Measurements from ENCODE around the gene SERTAD2. TPM values are rescaled to one million over a fixed set of nuclear protein-coding genes. Genes with fewer than 3 reads are reported as not detected.

Gene SERTAD2
- total and polyA plus RNA-seq, 2 experiments from 2014 or later, result 6.2 to 6.4 TPM

DNA sequence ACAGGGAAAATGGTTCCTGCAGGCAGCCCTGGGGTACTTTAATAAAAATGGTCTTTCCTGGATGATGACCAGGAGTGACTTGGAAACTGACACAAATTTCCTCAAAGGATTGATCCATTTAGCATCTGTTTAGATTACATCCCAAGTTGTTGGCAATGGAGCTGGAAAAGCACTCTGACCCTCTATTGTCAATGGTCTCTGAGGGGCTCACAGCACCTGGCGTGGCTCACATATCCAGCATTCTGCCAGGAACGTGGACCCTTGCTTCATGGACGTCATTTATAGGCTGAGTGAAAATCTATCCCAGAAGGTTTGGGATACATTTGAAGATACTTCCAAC lies 43.8 kb downstream of the SERTAD2 start:
- H3K4me3 ChIP-seq, result peak overlapping the region; percentile 84
- DNase-seq (ENCODE audit: low spot score), result no peak
- ATAC-seq, result no peak
- H3K9me3 Mint-ChIP-seq, result no peaks in the 10 kb centered on the region
- H3K4me1 Mint-ChIP-seq, result peaks cover 4% of the 10 kb centered on the region; the same call in 2 of the 3 replicates
- peak overlapping the region; percentile 70 for H3K4me3 Mint-ChIP-seq
- H3K4me1 ChIP-seq (ENCODE audit: insufficient read depth), result no peaks in the 10 kb centered on the region
- H4K20me1 ChIP-seq (replicated peaks; ENCODE audit: insufficient read depth), result no peaks in the 10 kb centered on the region
- TF ChIP-seq NANOG (IDR thresholded peaks at IDR 0.05; ENCODE audit: borderline replicate concordance) (no peak), EZH2phosphoT487 (IDR thresholded peaks at IDR 0.05; ENCODE audit: unreplicated experiment) (no peak), ZNF331 (CRISPR knock-in tag; IDR thresholded peaks at IDR 0.05; ENCODE audit: low read depth) (no peak), JUNB (IDR thresholded peaks at IDR 0.05; ENCODE audit: unreplicated experiment) (no peak), POLR2AphosphoS5 (IDR thresholded peaks at IDR 0.05; ENCODE audit: low read depth) (no peak)
- TF ChIP-seq, protein P1, sequence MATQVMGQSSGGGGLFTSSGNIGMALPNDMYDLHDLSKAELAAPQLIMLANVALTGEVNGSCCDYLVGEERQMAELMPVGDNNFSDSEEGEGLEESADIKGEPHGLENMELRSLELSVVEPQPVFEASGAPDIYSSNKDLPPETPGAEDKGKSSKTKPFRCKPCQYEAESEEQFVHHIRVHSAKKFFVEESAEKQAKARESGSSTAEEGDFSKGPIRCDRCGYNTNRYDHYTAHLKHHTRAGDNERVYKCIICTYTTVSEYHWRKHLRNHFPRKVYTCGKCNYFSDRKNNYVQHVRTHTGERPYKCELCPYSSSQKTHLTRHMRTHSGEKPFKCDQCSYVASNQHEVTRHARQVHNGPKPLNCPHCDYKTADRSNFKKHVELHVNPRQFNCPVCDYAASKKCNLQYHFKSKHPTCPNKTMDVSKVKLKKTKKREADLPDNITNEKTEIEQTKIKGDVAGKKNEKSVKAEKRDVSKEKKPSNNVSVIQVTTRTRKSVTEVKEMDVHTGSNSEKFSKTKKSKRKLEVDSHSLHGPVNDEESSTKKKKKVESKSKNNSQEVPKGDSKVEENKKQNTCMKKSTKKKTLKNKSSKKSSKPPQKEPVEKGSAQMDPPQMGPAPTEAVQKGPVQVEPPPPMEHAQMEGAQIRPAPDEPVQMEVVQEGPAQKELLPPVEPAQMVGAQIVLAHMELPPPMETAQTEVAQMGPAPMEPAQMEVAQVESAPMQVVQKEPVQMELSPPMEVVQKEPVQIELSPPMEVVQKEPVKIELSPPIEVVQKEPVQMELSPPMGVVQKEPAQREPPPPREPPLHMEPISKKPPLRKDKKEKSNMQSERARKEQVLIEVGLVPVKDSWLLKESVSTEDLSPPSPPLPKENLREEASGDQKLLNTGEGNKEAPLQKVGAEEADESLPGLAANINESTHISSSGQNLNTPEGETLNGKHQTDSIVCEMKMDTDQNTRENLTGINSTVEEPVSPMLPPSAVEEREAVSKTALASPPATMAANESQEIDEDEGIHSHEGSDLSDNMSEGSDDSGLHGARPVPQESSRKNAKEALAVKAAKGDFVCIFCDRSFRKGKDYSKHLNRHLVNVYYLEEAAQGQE (IDR thresholded peaks at IDR 0.05; ENCODE audit: unreplicated experiment), result no peak
- TF ChIP-seq, protein P2, sequence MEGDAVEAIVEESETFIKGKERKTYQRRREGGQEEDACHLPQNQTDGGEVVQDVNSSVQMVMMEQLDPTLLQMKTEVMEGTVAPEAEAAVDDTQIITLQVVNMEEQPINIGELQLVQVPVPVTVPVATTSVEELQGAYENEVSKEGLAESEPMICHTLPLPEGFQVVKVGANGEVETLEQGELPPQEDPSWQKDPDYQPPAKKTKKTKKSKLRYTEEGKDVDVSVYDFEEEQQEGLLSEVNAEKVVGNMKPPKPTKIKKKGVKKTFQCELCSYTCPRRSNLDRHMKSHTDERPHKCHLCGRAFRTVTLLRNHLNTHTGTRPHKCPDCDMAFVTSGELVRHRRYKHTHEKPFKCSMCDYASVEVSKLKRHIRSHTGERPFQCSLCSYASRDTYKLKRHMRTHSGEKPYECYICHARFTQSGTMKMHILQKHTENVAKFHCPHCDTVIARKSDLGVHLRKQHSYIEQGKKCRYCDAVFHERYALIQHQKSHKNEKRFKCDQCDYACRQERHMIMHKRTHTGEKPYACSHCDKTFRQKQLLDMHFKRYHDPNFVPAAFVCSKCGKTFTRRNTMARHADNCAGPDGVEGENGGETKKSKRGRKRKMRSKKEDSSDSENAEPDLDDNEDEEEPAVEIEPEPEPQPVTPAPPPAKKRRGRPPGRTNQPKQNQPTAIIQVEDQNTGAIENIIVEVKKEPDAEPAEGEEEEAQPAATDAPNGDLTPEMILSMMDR (conservative IDR thresholded peaks at IDR 0.05; ENCODE audit: low read depth in 2 of 2), result no peak
- TF ChIP-seq, protein P3, sequence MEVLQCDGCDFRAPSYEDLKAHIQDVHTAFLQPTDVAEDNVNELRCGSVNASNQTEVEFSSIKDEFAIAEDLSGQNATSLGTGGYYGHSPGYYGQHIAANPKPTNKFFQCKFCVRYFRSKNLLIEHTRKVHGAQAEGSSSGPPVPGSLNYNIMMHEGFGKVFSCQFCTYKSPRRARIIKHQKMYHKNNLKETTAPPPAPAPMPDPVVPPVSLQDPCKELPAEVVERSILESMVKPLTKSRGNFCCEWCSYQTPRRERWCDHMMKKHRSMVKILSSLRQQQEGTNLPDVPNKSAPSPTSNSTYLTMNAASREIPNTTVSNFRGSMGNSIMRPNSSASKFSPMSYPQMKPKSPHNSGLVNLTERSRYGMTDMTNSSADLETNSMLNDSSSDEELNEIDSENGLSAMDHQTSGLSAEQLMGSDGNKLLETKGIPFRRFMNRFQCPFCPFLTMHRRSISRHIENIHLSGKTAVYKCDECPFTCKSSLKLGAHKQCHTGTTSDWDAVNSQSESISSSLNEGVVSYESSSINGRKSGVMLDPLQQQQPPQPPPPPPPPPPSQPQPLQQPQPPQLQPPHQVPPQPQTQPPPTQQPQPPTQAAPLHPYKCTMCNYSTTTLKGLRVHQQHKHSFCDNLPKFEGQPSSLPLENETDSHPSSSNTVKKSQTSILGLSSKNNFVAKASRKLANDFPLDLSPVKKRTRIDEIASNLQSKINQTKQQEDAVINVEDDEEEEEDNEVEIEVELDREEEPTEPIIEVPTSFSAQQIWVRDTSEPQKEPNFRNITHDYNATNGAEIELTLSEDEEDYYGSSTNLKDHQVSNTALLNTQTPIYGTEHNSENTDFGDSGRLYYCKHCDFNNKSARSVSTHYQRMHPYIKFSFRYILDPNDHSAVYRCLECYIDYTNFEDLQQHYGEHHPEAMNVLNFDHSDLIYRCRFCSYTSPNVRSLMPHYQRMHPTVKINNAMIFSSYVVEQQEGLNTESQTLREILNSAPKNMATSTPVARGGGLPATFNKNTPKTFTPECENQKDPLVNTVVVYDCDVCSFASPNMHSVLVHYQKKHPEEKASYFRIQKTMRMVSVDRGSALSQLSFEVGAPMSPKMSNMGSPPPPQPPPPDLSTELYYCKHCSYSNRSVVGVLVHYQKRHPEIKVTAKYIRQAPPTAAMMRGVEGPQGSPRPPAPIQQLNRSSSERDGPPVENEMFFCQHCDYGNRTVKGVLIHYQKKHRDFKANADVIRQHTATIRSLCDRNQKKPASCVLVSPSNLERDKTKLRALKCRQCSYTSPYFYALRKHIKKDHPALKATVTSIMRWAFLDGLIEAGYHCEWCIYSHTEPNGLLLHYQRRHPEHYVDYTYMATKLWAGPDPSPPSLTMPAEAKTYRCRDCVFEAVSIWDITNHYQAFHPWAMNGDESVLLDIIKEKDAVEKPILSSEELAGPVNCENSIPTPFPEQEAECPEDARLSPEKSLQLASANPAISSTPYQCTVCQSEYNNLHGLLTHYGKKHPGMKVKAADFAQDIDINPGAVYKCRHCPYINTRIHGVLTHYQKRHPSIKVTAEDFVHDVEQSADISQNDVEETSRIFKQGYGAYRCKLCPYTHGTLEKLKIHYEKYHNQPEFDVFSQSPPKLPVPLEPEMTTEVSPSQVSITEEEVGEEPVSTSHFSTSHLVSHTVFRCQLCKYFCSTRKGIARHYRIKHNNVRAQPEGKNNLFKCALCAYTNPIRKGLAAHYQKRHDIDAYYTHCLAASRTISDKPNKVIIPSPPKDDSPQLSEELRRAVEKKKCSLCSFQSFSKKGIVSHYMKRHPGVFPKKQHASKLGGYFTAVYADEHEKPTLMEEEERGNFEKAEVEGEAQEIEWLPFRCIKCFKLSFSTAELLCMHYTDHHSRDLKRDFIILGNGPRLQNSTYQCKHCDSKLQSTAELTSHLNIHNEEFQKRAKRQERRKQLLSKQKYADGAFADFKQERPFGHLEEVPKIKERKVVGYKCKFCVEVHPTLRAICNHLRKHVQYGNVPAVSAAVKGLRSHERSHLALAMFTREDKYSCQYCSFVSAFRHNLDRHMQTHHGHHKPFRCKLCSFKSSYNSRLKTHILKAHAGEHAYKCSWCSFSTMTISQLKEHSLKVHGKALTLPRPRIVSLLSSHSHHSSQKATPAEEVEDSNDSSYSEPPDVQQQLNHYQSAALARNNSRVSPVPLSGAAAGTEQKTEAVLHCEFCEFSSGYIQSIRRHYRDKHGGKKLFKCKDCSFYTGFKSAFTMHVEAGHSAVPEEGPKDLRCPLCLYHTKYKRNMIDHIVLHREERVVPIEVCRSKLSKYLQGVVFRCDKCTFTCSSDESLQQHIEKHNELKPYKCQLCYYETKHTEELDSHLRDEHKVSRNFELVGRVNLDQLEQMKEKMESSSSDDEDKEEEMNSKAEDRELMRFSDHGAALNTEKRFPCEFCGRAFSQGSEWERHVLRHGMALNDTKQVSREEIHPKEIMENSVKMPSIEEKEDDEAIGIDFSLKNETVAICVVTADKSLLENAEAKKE (CRISPR knock-in tag; IDR thresholded peaks at IDR 0.05), result no peak
- H3K27me3 Mint-ChIP-seq (ENCODE audit: insufficient read depth, low read depth, poor library complexity), result peaks cover 21% of the 10 kb centered on the region
- no peak overlapping the region for H3K27ac Mint-ChIP-seq
- no peaks in the 10 kb centered on the region for H3K36me3 ChIP-seq (ENCODE audit: insufficient read depth)
- H3K9me2 ChIP-seq (ENCODE audit: insufficient read depth), result no peaks in the 10 kb centered on the region
- H3K27me3 ChIP-seq (ENCODE audit: insufficient read depth), result peaks cover 26% of the 10 kb centered on the region
- no peaks in the 10 kb centered on the region for H3F3A ChIP-seq (replicated peaks; ENCODE audit: low read depth)
- H2AFZ ChIP-seq, result peak overlapping the region; percentile 99
- peak overlapping the region; percentile 96 for H3K4me2 ChIP-seq
- H3K79me2 ChIP-seq (replicated peaks; ENCODE audit: insufficient read depth), result no peaks in the 10 kb centered on the region
- no peak overlapping the region for H3K27ac ChIP-seq (ENCODE audit: low read depth)
- H3K36me3 Mint-ChIP-seq (ENCODE audit: low read depth), result no peaks in the 10 kb centered on the region

Measured in GM23338 (cell line).